ENCODE results near the gene ZNF91. TPM values are rescaled to one million over a fixed set of nuclear protein-coding genes. Genes with fewer than 3 reads are reported as not detected.

ZNF91 gene
- total RNA-seq: 19.0 and 20.2 TPM in 2 replicates

GRCh38 chr19:23395041-23395721, at the start of gene ZNF91:
ZNF91 (minus strand) TSS chr19:23395471; CDS start chr19:23395354, 117 bp downstream.

Small RNAs within 50 kb of the gene (small RNA-seq; reads per million reads assigned to genes)
- not detected for gene VN1R91P

Other genes starting within 250 kb of the ZNF91 start
- gene ZNF724, start 145.1 kb downstream of the ZNF91 start, total RNA-seq: 6.6 and 11.1 TPM in 2 replicates

All from subcutaneous preadipocyte (primary cell).